Caco-2 (cell line): ENCODE data around the gene ST6GAL1. TPM values are rescaled to one million over a fixed set of nuclear protein-coding genes. Genes with fewer than 3 reads are reported as not detected.

Experiments used
- BruUV-seq: library from RNA; stranded (reverse); fragments of 400-500 nt; replicated peaks from 2 replicates; lab custom pipeline; 2021; lab: Mats Ljungman, UMichigan
- CTCF ChIA-PET: fragments of 300-600 bp; sonication (Branson Sonifier 250); formaldehyde crosslinking; loops from one replicate; lab custom pipeline; 2022; ENCODE audit warnings: antibody characterized with exemption; lab: Charles Lee
- POLR2A ChIA-PET: fragments of 300-600 bp; sonication (Branson Sonifier 250); formaldehyde crosslinking; loops from one replicate; lab custom pipeline; 2022; ENCODE audit warnings: antibody characterized with exemption; lab: Charles Lee
- DNase-seq, 2 experiments: peaks; one replicate each; pipeline versions ENCODE4 v3.0.0 to v3.0.0-alpha.2; 2020 to 2022
- H3K27me3 ChIP-seq: replicated peaks from 2 replicates; pipeline ENCODE4 v1.6.0; 2011; ENCODE audit warnings: low read length; ENCODE audit not compliant: control insufficient read depth, insufficient read depth
- H3K36me3 ChIP-seq: 2 replicates; pipeline ENCODE4 v1.5.1; 2011; ENCODE audit warnings: low read length; ENCODE audit not compliant: control insufficient read depth, insufficient read depth
- H3K4me1 ChIP-seq: fragments of 250-450 bp; sonication (Bioruptor Pico); 2 replicates; pipeline ENCODE4 v1.5.1; 2020; ENCODE audit warnings: mild to moderate bottlenecking
- H3K4me3 ChIP-seq: 2 replicates; pipeline ENCODE4 v1.5.1; 2011; ENCODE audit warnings: low read depth, mild to moderate bottlenecking, control low read depth, low read length
- H3K9me3 ChIP-seq: fragments of 250-450 bp; sonication (Bioruptor Pico); 2 replicates; pipeline ENCODE4 v1.5.1; 2020; ENCODE audit warnings: mild to moderate bottlenecking, moderate library complexity
- H3K27ac Mint-ChIP-seq: one replicate; pipeline ENCODE4 v1.8.0; 2022; ENCODE audit warnings: mixed read lengths; ENCODE audit not compliant: unreplicated experiment
- H3K27me3 Mint-ChIP-seq: one replicate; pipeline ENCODE4 v1.8.0; 2022; ENCODE audit warnings: mixed read lengths; ENCODE audit not compliant: insufficient read depth, unreplicated experiment
- H3K36me3 Mint-ChIP-seq: one replicate; pipeline ENCODE4 v1.8.0; 2022; ENCODE audit warnings: mild to moderate bottlenecking, mixed read lengths; ENCODE audit not compliant: insufficient read depth, unreplicated experiment
- H3K4me1 Mint-ChIP-seq: one replicate; pipeline ENCODE4 v1.8.0; 2022; ENCODE audit warnings: low read depth, mixed read lengths; ENCODE audit not compliant: unreplicated experiment
- H3K4me3 Mint-ChIP-seq: one replicate; pipeline ENCODE4 v1.8.0; 2022; ENCODE audit warnings: mild to moderate bottlenecking, moderate library complexity, mixed read lengths; ENCODE audit not compliant: unreplicated experiment
- H3K9me3 Mint-ChIP-seq: one replicate; pipeline ENCODE4 v1.8.0; 2022; ENCODE audit warnings: mixed read lengths; ENCODE audit not compliant: unreplicated experiment
- CTCF ChIP-seq, 2 experiments: fragments of 200-600 bp in 1 of 2; IDR thresholded peaks; 1 replicate in 1 of 2; 2 replicates in 1 of 2; pipeline versions ENCODE4 v1.5.1 to v1.8.0; 2011 to 2022; ENCODE audit warnings: antibody characterized with exemption in 1 of 2, control low read depth in 1 of 2, inconsistent platforms in 1 of 2, low read depth in 1 of 2, low read length in 1 of 2, mild to moderate bottlenecking in 1 of 2, moderate library complexity in 1 of 2; ENCODE audit not compliant: insufficient read depth in 1 of 2, severe bottlenecking in 1 of 2, unreplicated experiment in 1 of 2
- intact Hi-C: fragments of 100-400 bp; cut with micrococcal nuclease; formaldehyde crosslinking; loops from one replicate; pipeline ENCODE4 v1.10.0; 2022; ENCODE audit not compliant: unreplicated experiment
- total RNA-seq: library from RNA; stranded (reverse); gene quantifications from 2 replicates; pipeline ENCODE4 v1.2.3, GENCODE V29; 2022

The ST6GAL1 gene
- total RNA-seq, 1 experiment from 2014 or later, result 34.6 TPM

DNA sequence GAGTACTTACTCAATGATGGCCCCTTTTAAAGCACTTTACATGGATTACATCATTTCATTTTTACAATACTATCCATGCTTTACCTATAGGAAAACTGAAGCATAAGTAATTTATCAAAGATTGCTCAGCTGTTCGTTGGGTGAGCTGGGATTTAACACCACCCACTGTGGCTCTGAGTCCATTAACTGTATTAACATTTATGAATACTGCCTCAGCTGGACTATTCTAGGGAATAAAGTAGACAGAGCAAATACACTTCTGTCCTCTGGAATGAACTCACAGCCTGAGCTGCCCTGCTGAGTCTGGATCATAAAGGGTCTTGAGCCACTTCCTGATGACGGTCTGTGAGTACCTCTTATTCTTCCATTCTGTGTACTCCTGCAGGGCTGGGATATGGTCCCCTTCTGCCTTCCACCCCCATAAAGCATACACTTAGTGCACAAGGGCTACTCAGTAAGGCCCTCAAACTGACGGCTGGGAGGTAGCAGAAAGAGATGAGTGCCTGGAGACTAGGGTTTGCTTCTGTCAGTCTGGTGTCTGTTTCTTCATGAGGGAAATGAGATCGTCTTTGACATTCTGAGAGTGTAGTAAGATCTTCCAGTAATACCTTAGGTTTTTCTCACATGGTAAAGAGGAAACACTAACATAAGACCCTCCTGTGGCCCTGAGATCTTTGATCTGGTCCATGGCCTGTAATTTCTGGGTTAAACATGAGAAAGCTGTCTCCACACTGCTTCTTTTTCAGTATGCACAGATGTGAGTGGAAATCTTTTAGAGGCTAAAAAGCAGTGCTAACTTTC, 12.6 kb upstream of the ST6GAL1 start:
- DNase-seq, result no peak
- Histone ChIP-seq H3K9me3 (no peaks in the 10 kb centered on the region), H3K4me3 (no peak overlapping the region), H3K4me1 (no peaks in the 10 kb centered on the region), H3K36me3 (no peaks in the 10 kb centered on the region), H3K27me3 (no peaks in the 10 kb centered on the region)
- H3K9me3 Mint-ChIP-seq, result no peaks in the 10 kb centered on the region
- no peaks in the 10 kb centered on the region for H3K36me3 Mint-ChIP-seq
- no peak overlapping the region for H3K27ac Mint-ChIP-seq
- intact Hi-C loops, result no loop called here
- H3K27me3 Mint-ChIP-seq, result no peaks in the 10 kb centered on the region
- H3K4me1 Mint-ChIP-seq, result no peaks in the 10 kb centered on the region
- no peak overlapping the region for H3K4me3 Mint-ChIP-seq
- no peak for TF ChIP-seq CTCF (IDR thresholded peaks at IDR 0.05; ENCODE audit: insufficient read depth in 1 of 2, low read depth in 1 of 2, low read length in 1 of 2, severe bottlenecking in 1 of 2, unreplicated experiment in 1 of 2)
- no TSS peak for BruUV-seq
- ChIA-PET CTCF (interaction anchor here (1.3 kb wide), 1 partner anchor 68 kb away, joined by 3 read pairs; no protein-coding TSS in a partner anchor), POLR2A (no interaction called here)

GRCh38 chr3:186920301-186920700, 10.0 kb upstream of the ST6GAL1 start:
- H3K27me3 ChIP-seq, result no peaks in the 10 kb centered on the region
- Mint-ChIP-seq H3K27ac (no peak overlapping the region), H3K4me1 (no peaks in the 10 kb centered on the region), H3K36me3 (no peaks in the 10 kb centered on the region), H3K27me3 (no peaks in the 10 kb centered on the region), H3K4me3 (no peak overlapping the region), H3K9me3 (no peaks in the 10 kb centered on the region)
- H3K9me3 ChIP-seq, result no peaks in the 10 kb centered on the region
- DNase-seq, result no peak
- CTCF ChIA-PET, result no interaction called here
- no peak for TF ChIP-seq CTCF (IDR thresholded peaks at IDR 0.05; ENCODE audit: insufficient read depth in 1 of 2, low read depth in 1 of 2, low read length in 1 of 2, severe bottlenecking in 1 of 2, unreplicated experiment in 1 of 2)
- H3K4me3 ChIP-seq, result no peak overlapping the region
- POLR2A ChIA-PET, result no interaction called here
- no TSS peak for BruUV-seq
- no peaks in the 10 kb centered on the region for H3K4me1 ChIP-seq
- H3K36me3 ChIP-seq, result no peaks in the 10 kb centered on the region
- intact Hi-C loops, result no loop called here

DNA sequence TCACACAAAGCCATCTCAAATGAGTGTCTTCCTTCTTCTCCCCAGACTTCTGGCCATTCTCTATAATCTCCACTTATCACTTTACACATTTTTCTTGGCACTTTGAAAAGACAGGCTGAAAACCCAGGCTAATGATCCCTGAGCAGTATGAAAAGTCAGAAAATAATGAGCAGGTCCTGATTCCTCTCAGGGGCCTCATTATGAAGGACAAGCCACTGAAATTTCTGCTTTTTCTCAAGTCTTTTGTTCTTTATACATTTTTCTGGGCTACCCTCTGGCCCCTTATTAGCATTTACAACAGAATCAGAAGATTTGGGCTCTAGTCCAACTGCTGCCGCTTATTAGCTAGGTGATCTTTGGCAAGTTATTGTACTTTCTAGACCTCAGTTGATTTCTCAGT, 9.5 kb upstream of the ST6GAL1 start:
- Mint-ChIP-seq H3K27me3 (no peaks in the 10 kb centered on the region), H3K4me1 (no peaks in the 10 kb centered on the region), H3K9me3 (no peaks in the 10 kb centered on the region), H3K4me3 (no peak overlapping the region), H3K36me3 (no peaks in the 10 kb centered on the region), H3K27ac (no peak overlapping the region)
- H3K4me1 ChIP-seq, result no peaks in the 10 kb centered on the region
- H3K36me3 ChIP-seq, result no peaks in the 10 kb centered on the region
- ChIA-PET POLR2A (no interaction called here), CTCF (interaction anchor here (0.6 kb wide), 1 partner anchor 662 kb away, joined by 3 read pairs; no protein-coding TSS in a partner anchor)
- BruUV-seq, result no TSS peak
- H3K9me3 ChIP-seq, result no peaks in the 10 kb centered on the region
- intact Hi-C loops, result no loop called here
- TF ChIP-seq CTCF (IDR thresholded peaks at IDR 0.05; ENCODE audit: insufficient read depth in 1 of 2, low read depth in 1 of 2, low read length in 1 of 2, severe bottlenecking in 1 of 2, unreplicated experiment in 1 of 2), result no peak
- no peak for DNase-seq
- H3K4me3 ChIP-seq, result no peak overlapping the region
- H3K27me3 ChIP-seq, result no peaks in the 10 kb centered on the region
